GM12878 (cell line): ENCODE results near the gene ZFP64. TPM values are rescaled to one million over a fixed set of nuclear protein-coding genes. Genes with fewer than 3 reads are reported as not detected.

ENCODE experiments used
- ATAC-seq: fragments of 200-7000 bp; cut with Tn5 transposase; 3 replicates; pipeline ENCODE4 v1.9.1; 2020; ENCODE audit warnings: mild to moderate bottlenecking, moderate library complexity
- BruUV-seq: library from RNA; stranded (reverse); fragments of 400-500 nt; replicated peaks from 2 replicates; lab custom pipeline; 2021; lab: Mats Ljungman, UMichigan
- CTCF ChIA-PET: fragments of 300-600 bp; sonication (Branson Sonifier 250); formaldehyde crosslinking; extraction: SDS; loops from one replicate; lab custom pipeline; 2021; ENCODE audit warnings: inconsistent platforms; lab: Yijun Ruan, JAX
- POLR2A ChIA-PET: fragments of 350-600 bp; formaldehyde crosslinking; extraction: SDS; loops from one replicate; lab custom pipeline; 2021; ENCODE audit warnings: inconsistent platforms; lab: Charles Lee
- RAD21 ChIA-PET: fragments of 300-600 bp; sonication (Branson Sonifier 250); formaldehyde crosslinking; loops from one replicate; lab custom pipeline; 2023; ENCODE audit warnings: antibody characterized with exemption; ENCODE audit not compliant: unreplicated experiment; lab: Charles Lee
- SMC1A ChIA-PET: fragments of 300-600 bp; sonication (Branson Sonifier 250); formaldehyde crosslinking; loops from one replicate; lab custom pipeline; 2023; ENCODE audit not compliant: unreplicated experiment, uncharacterized antibody; lab: Charles Lee
- DNase-seq: peaks from one replicate; pipeline ENCODE4 v3.0.0-alpha.2; 2011; ENCODE audit warnings: low read depth, low spot score
- FAIRE-seq: peaks from 3 replicates; lab custom pipeline; 2011; peaks lifted over from hg19 to GRCh38; lab: Jason Lieb, UNC
- H2AFZ ChIP-seq: 2 replicates; pipeline ENCODE4 v1.6.0; 2011; ENCODE audit warnings: low read depth, low read length, control low read depth; ENCODE audit not compliant: control insufficient read depth
- H3K27ac ChIP-seq: 2 replicates; pipeline ENCODE4 v1.5.1; 2011; ENCODE audit warnings: control low read depth; ENCODE audit not compliant: control insufficient read depth, insufficient read depth
- H3K27me3 ChIP-seq, 2 experiments: replicated peaks in 1 of 2; 2 replicates each; pipeline versions ENCODE4 v1.6.0 to v1.6.1; 2011; ENCODE audit warnings: low read length in 1 of 2; ENCODE audit not compliant: control insufficient read depth in 2 of 2, insufficient read depth in 2 of 2
- H3K36me3 ChIP-seq, 2 experiments: 2 replicates each; pipeline ENCODE4 v1.5.1; 2011; ENCODE audit warnings: low read length in 1 of 2; ENCODE audit not compliant: control insufficient read depth in 2 of 2, insufficient read depth in 2 of 2
- H3K4me1 ChIP-seq: 2 replicates; pipeline ENCODE4 v1.6.1; 2011; ENCODE audit warnings: mild to moderate bottlenecking, low read length, moderate library complexity, mixed read lengths; ENCODE audit not compliant: control insufficient read depth, insufficient read depth
- H3K4me2 ChIP-seq: 2 replicates; pipeline ENCODE4 v1.6.0; 2011; ENCODE audit warnings: control low read depth; ENCODE audit not compliant: control insufficient read depth, insufficient read depth
- H3K4me3 ChIP-seq: fragments of 200-600 bp; sonication (generic); 2 replicates; pipeline ENCODE4 v1.5.1; 2016
- H3K79me2 ChIP-seq: 2 replicates; pipeline ENCODE4 v1.6.0; 2011; ENCODE audit warnings: low read length; ENCODE audit not compliant: control insufficient read depth, insufficient read depth
- H3K9ac ChIP-seq: 2 replicates; pipeline ENCODE4 v1.8.0; 2011; ENCODE audit warnings: low read length, control low read depth, mixed read lengths; ENCODE audit not compliant: control insufficient read depth, insufficient read depth
- H3K9me3 ChIP-seq: replicated peaks from 3 replicates; pipeline ENCODE4 v1.5.1; 2011; ENCODE audit warnings: mild to moderate bottlenecking, low read length; ENCODE audit not compliant: control insufficient read depth, insufficient read depth
- H4K20me1 ChIP-seq: 2 replicates; pipeline ENCODE4 v1.6.0; 2011; ENCODE audit not compliant: control insufficient read depth, insufficient read depth
- ASH2L ChIP-seq: fragments of 300-600, 200-600 bp; sonication (generic); IDR thresholded peaks from 2 replicates; pipeline ENCODE4 v1.6.1; 2017; ENCODE audit warnings: low read depth, mild to moderate bottlenecking, borderline replicate concordance
- ATF3 ChIP-seq: IDR thresholded peaks from 2 replicates; pipeline ENCODE4 v1.6.1; 2011; ENCODE audit warnings: low read depth, mild to moderate bottlenecking, low read length, moderate library complexity, borderline replicate concordance; ENCODE audit errors: extremely low read depth
- E4F1 ChIP-seq: fragments of 450-650 bp; IDR thresholded peaks from 2 replicates; pipeline ENCODE4 v1.6.1; 2018; ENCODE audit warnings: borderline replicate concordance, mild to moderate bottlenecking; ENCODE audit not compliant: partially characterized antibody
- MXI1 ChIP-seq: fragments of 150-350 bp; IDR thresholded peaks from 2 replicates; pipeline ENCODE4 v1.6.1; 2011; ENCODE audit warnings: low read depth, mild to moderate bottlenecking, inconsistent platforms, low read length, improper control_type of control experiment
- POLR2A ChIP-seq: IDR thresholded peaks from 2 replicates; pipeline ENCODE4 v1.6.1; 2011; ENCODE audit warnings: low read depth, mild to moderate bottlenecking, low read length
- RELA ChIP-seq: fragments of 450-650 bp; IDR thresholded peaks from 2 replicates; pipeline ENCODE4 v1.8.0; 2014; ENCODE audit warnings: borderline replicate concordance; ENCODE audit not compliant: partially characterized antibody
- SREBF1 ChIP-seq: IDR thresholded peaks from 2 replicates; pipeline ENCODE4 v1.6.1; 2012; ENCODE audit warnings: mild to moderate bottlenecking, low read length
- STAT3 ChIP-seq: IDR thresholded peaks from 2 replicates; pipeline ENCODE4 v1.6.1; 2011; ENCODE audit warnings: low read depth, low read length, improper control_type of control experiment
- TCF7 ChIP-seq: IDR thresholded peaks from 2 replicates; pipeline ENCODE4 v1.6.1; 2014; ENCODE audit warnings: antibody characterized with exemption, borderline replicate concordance
- WRNIP1 ChIP-seq: IDR thresholded peaks from 2 replicates; pipeline ENCODE4 v1.6.1; 2011; ENCODE audit warnings: low read depth, low read length, improper control_type of control experiment, borderline replicate concordance
- ZZZ3 ChIP-seq: IDR thresholded peaks from 2 replicates; pipeline ENCODE4 v1.6.1; 2011; ENCODE audit warnings: low read depth; ENCODE audit not compliant: control insufficient read depth, insufficient read length
- WGBS: methylation state at CpG from one replicate; pipeline ENCODE4 v1.1.6; 2016; ENCODE audit warnings: low lambda C conversion rate; ENCODE audit not compliant: insufficient replicate concordance, insufficient coverage; ENCODE audit errors: missing lambda C conversion rate; 5-methylcytosine and 5-hydroxymethylcytosine counted together
- in situ Hi-C: fragments of 300-500 bp; cut with MboI; formaldehyde crosslinking; loops from 9 replicates; pipeline ENCODE4 v1.14.3; 2018; ENCODE audit warnings: mixed read lengths
- intact Hi-C: fragments of 100-400 bp; cut with micrococcal nuclease; formaldehyde crosslinking; loops from one replicate; pipeline ENCODE4 v1.14.2; 2022; ENCODE audit not compliant: unreplicated experiment
- polyA plus RNA-seq, 11 experiments: library from polyadenylated mRNA; depleted of rRNA in 4 of 11; unstranded in 6 of 11; stranded (reverse) in 5 of 11; fragments of >200 nt; fragmentation: Nextera tagmentation in 4 of 11; fragmentation: Illumina TruSeq in 1 of 11; extraction: Ambion mirVana in 4 of 11; extraction: Trizol in 1 of 11; gene quantifications; 1 replicate in 1 of 11; 2 replicates in 10 of 11; pipeline versions ENCODE4 v1.2.1 to v1.2.3, GENCODE V29; 2011 to 2016; ENCODE audit warnings: inconsistent platforms in 2 of 11, missing spikeins in 2 of 11, low read depth in 1 of 11
- total RNA-seq, 4 experiments: library from RNA; depleted of rRNA in 3 of 4; stranded (reverse); fragments of >200 nt in 3 of 4; fragmentation: Illumina TruSeq in 1 of 4; extraction: Trizol in 1 of 4; gene quantifications; 2 replicates each; pipeline versions ENCODE4 v1.2.1 to v1.2.3, GENCODE V29; 2013 to 2021

ZFP64 gene
- total and polyA plus RNA-seq, 10 of the 15 experiments (the other 5 are each of a cell fraction or from before 2014, with no cell fraction given): 2.3 to 21.8 (median 11.8) TPM

- DNase-seq (no peak), FAIRE-seq (no peak), ATAC-seq (no peak)
- ChIA-PET SMC1A (no interaction called here), CTCF (no interaction called here), POLR2A (no interaction called here), RAD21 (no interaction called here)
- no TSS peak for BruUV-seq
- Histone ChIP-seq H3K9ac (no peak overlapping the region), H3K79me2 (no peaks in the 10 kb centered on the region), H3K27me3 (no peaks in the 10 kb centered on the region), H2AFZ (no peak overlapping the region), H3K4me2 (no peak overlapping the region), H3K4me1 (no peaks in the 10 kb centered on the region), H3K4me3 (no peak overlapping the region), H4K20me1 (no peaks in the 10 kb centered on the region), H3K27ac (no peak overlapping the region), H3K9me3 (no peaks in the 10 kb centered on the region; the same call in 2 of the 3 replicates), H3K36me3 (peaks cover 0 to 11% of the 10 kb centered on the region in 2 experiments; a peak in 3 of 4 replicates)
- 98% methylated on average over 26 of the region's 26 CpGs for WGBS
- intact Hi-C loops: no loop called here
- in situ Hi-C loops: loop anchor here (25.0 kb wide), 1 partner anchor 740 kb away; no protein-coding TSS in a partner anchor
- TF ChIP-seq ZZZ3 (no peak), POLR2A (no peak), E4F1 (no peak), TCF7 (no peak), ASH2L (no peak), STAT3 (no peak), RELA (no peak), MXI1 (no peak), SREBF1 (no peak), ATF3 (no peak), WRNIP1 (no peak)
These were observed 39.2 kb downstream of the ZFP64 start for GRCh38 chr20:52152416-52152815.
